Left lung (tissue), 10 donors: ENCODE results near the gene LAIR2. TPM values are rescaled to one million over a fixed set of nuclear protein-coding genes. Genes with fewer than 3 reads are reported as not detected.

Source experiments
- ATAC-seq: fragments of 200-7000 bp; cut with Tn5 transposase; one replicate; pipeline ENCODE4 v1.9.1; 2020; ENCODE audit warnings: moderate library complexity
- DNase-seq, 4 donors: peaks; one replicate each; pipeline ENCODE4 v3.0.0-alpha.2; 2013 to 2020
- H3K27ac ChIP-seq, 2 donors: fragments of 200-600 bp; sonication (generic) in 1 of 2; one replicate each; pipeline versions ENCODE4 v1.5.0 to v1.8.0; 2020 to 2021
- H3K27me3 ChIP-seq, 2 donors: fragments of 200-600 bp; sonication (generic) in 1 of 2; one replicate each; pipeline versions ENCODE4 v1.5.0 to v1.8.0; 2020 to 2021
- H3K36me3 ChIP-seq, 2 donors: fragments of 200-600 bp; sonication (generic) in 1 of 2; one replicate each; pipeline versions ENCODE4 v1.5.0 to v1.8.0; 2020 to 2021
- H3K4me1 ChIP-seq, 2 donors: fragments of 200-600 bp; one replicate each; pipeline ENCODE4 v1.8.0; 2021
- H3K4me3 ChIP-seq, 2 donors: fragments of 200-600 bp; sonication (generic) in 1 of 2; one replicate each; pipeline versions ENCODE4 v1.5.0 to v1.8.0; 2020 to 2021; ENCODE audit warnings: mild to moderate bottlenecking in 1 of 2
- H3K9me3 ChIP-seq, 2 donors: fragments of 200-600 bp; sonication (generic) in 1 of 2; one replicate each; pipeline versions ENCODE4 v1.5.0 to v1.8.0; 2020 to 2021
- CTCF ChIP-seq, 2 donors: fragments of 200-600 bp; sonication (generic) in 1 of 2; IDR thresholded peaks; one replicate each; pipeline versions ENCODE4 v1.5.0 to v1.8.0; 2021; ENCODE audit warnings: antibody characterized with exemption in 2 of 2
- intact Hi-C, 2 donors: fragments of 100-400 bp; cut with DNase I; formaldehyde crosslinking; loops; one replicate each; pipeline versions ENCODE4 v1.11.2 to v1.14.2; 2022
- polyA plus RNA-seq, 6 donors: library from polyadenylated mRNA; unstranded; fragments of 120-200 nt; gene quantifications; one replicate each; pipeline ENCODE4 v1.2.1, GENCODE V29; 2013; ENCODE audit not compliant: insufficient read length in 6 of 6
- total RNA-seq, 2 donors: library from RNA; stranded (reverse); fragmentation: NEBNext Ultra II Directional; extraction: Animal tissue kit (Norgen Biotek cat#: 25700); gene quantifications; one replicate each; pipeline ENCODE4 v1.2.1, GENCODE V29; 2021
- donor health status: DM: no; HTN: yes; CAD: no.
- donor health status: DM: no; HTN: no; CAD: no.

The LAIR2 gene
- total and polyA plus RNA-seq, 8 donors, result 1.0 to 3.1 (median 1.4) TPM; not detected in 5

GRCh38 chr19:54480051-54480450 lies 22.6 kb upstream of the LAIR2 start:
- no peaks in the 10 kb centered on the region for H3K36me3 ChIP-seq
- no peaks in the 10 kb centered on the region for H3K9me3 ChIP-seq
- intact Hi-C loops, result loop anchor here in 1 of 2 donors (5.0 kb wide), 1 partner anchor 197 kb away; no protein-coding TSS in a partner anchor
- no peak overlapping the region for H3K27ac ChIP-seq
- no peak for TF ChIP-seq CTCF (IDR thresholded peaks at IDR 0.05)
- no peak for DNase-seq
- no peak for ATAC-seq
- peaks cover 0 to 91% of the 10 kb centered on the region in 2 donors for H3K27me3 ChIP-seq
- peaks cover 0 to 26% of the 10 kb centered on the region in 2 donors for H3K4me1 ChIP-seq
- no peak overlapping the region for H3K4me3 ChIP-seq

GRCh38 chr19:54481326-54481930 lies 21.2 kb upstream of the LAIR2 start:
- intact Hi-C loops, result loop anchor here in 1 of 2 donors (5.0 kb wide), 1 partner anchor 196 kb away; no protein-coding TSS in a partner anchor
- ATAC-seq, result peak; percentile 72
- TF ChIP-seq CTCF (IDR thresholded peaks at IDR 0.05), result peak; percentile 56 to 57
- DNase-seq, result no peak
- Histone ChIP-seq H3K27ac (no peak overlapping the region), H3K27me3 (peaks cover 0 to 91% of the 10 kb centered on the region in 2 donors), H3K36me3 (no peaks in the 10 kb centered on the region), H3K4me3 (no peak overlapping the region), H3K4me1 (peaks cover 0 to 26% of the 10 kb centered on the region in 2 donors), H3K9me3 (no peaks in the 10 kb centered on the region)

- Histone ChIP-seq H3K4me1 (peaks cover 0 to 26% of the 10 kb centered on the region in 2 donors), H3K27ac (no peak overlapping the region), H3K4me3 (no peak overlapping the region), H3K36me3 (no peaks in the 10 kb centered on the region), H3K9me3 (no peaks in the 10 kb centered on the region), H3K27me3 (peaks cover 0 to 91% of the 10 kb centered on the region in 2 donors)
- intact Hi-C loops, result loop anchor here in 1 of 2 donors (5.0 kb wide), 1 partner anchor 194 kb away; no protein-coding TSS in a partner anchor
- ATAC-seq, result no peak
- no peak for TF ChIP-seq CTCF (IDR thresholded peaks at IDR 0.05)
- no peak for DNase-seq
Observed at GRCh38 chr19:54482889-54483288, 19.7 kb upstream of the LAIR2 start.

GRCh38 chr19:54484451-54484850 lies 18.2 kb upstream of the LAIR2 start:
- DNase-seq (no peak), ATAC-seq (no peak)
- Histone ChIP-seq H3K9me3 (no peaks in the 10 kb centered on the region), H3K4me3 (no peak overlapping the region), H3K36me3 (no peaks in the 10 kb centered on the region), H3K27me3 (peaks cover 0 to 91% of the 10 kb centered on the region in 2 donors), H3K27ac (no peak overlapping the region), H3K4me1 (peaks cover 0 to 24% of the 10 kb centered on the region in 2 donors)
- intact Hi-C loops, result loop anchor here in 1 of 2 donors (5.0 kb wide), 1 partner anchor 193 kb away; no protein-coding TSS in a partner anchor
- TF ChIP-seq CTCF (IDR thresholded peaks at IDR 0.05), result no peak

- Histone ChIP-seq H3K9me3 (no peaks in the 10 kb centered on the region), H3K4me3 (no peak overlapping the region), H3K27me3 (peaks cover 0 to 91% of the 10 kb centered on the region in 2 donors), H3K36me3 (no peaks in the 10 kb centered on the region), H3K4me1 (peaks cover 0 to 11% of the 10 kb centered on the region in 2 donors), H3K27ac (no peak overlapping the region)
- DNase-seq (no peak), ATAC-seq (no peak)
- no peak for TF ChIP-seq CTCF (IDR thresholded peaks at IDR 0.05)
- intact Hi-C loops, result no loop called here
Observed at GRCh38 chr19:54485851-54486250, 16.8 kb upstream of the LAIR2 start.
